Mammary epithelial cell (primary cell): Measurements from ENCODE around the gene EXTL2.
"Not testable (repeated sequence)": the region's sequence is repeated elsewhere in the genome, so short reads cannot be mapped to it uniquely, and the experiment has no call there.

ENCODE experiments used
- CTCF ChIP-seq, 2 donors: IDR thresholded peaks in 1 of 2; conservative IDR thresholded peaks in 1 of 2; 2 replicates each; pipeline ENCODE4 v1.5.1; 2011 to 2012; ENCODE audit warnings: inconsistent platforms in 2 of 2, low read length in 2 of 2, mild to moderate bottlenecking in 2 of 2, control low read depth in 1 of 2, low read depth in 1 of 2; ENCODE audit not compliant: insufficient read depth in 1 of 2; ENCODE audit errors: extremely low read depth in 1 of 2
- EZH2 ChIP-seq: IDR thresholded peaks from 2 replicates; pipeline ENCODE4 v1.6.1; 2012; ENCODE audit warnings: low read length, inconsistent platforms, borderline replicate concordance

DNA sequence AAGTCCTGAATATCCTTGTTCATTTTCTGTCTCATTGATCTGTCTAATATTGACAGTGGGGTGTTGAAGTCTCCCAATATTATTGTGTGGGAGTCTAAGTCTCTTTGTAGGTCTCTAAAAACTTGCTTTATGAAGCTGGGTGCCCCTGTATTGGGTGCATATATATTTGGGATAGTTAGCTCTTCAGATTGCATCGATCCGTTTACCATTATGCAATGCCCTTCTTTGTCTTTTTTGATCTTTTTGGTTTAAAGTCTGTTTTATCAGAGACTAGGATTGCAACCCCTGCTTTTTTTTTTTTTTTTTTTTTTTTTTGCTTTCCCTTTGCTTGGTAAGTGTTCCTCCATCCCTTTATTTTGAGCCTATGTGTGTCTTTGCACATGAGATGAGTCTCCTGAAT lies 51.5 kb downstream of the EXTL2 start:
- TF ChIP-seq CTCF (conservative IDR thresholded peaks at IDR 0.05 in 1 of 2, IDR thresholded peaks at IDR 0.05 in 1 of 2; ENCODE audit: extremely low read depth in 1 of 2, insufficient read depth in 1 of 2, low read depth in 1 of 2, low read length in 2 of 2); EZH2: not testable (repeated sequence)
